Endodermal cell (in vitro differentiated cells): ENCODE data around the gene PRR4. TPM values are rescaled to one million over a fixed set of nuclear protein-coding genes. Genes with fewer than 3 reads are reported as not detected.
A peak's percentile ranks its signal among the peaks of the same experiment; 100 is the strongest.

Source experiments
- DNase-seq: peaks from one replicate; pipeline ENCODE4 v3.0.0-alpha.2; 2017
- H3K27ac ChIP-seq: 2 replicates; pipeline ENCODE4 v1.5.1; 2013; ENCODE audit warnings: mild to moderate bottlenecking, low read depth, low read length, moderate library complexity
- H3K27me3 ChIP-seq: 2 replicates; pipeline ENCODE4 v1.6.1; 2013; ENCODE audit warnings: mild to moderate bottlenecking, low read length, moderate library complexity; ENCODE audit not compliant: insufficient read depth, control insufficient read depth, poor library complexity, severe bottlenecking
- H3K36me3 ChIP-seq: 2 replicates; pipeline ENCODE4 v1.7.0; 2013; ENCODE audit warnings: mild to moderate bottlenecking, low read length, moderate library complexity; ENCODE audit not compliant: control insufficient read depth, insufficient read depth
- H3K4me1 ChIP-seq: one replicate; pipeline ENCODE4 v1.7.0; 2013; ENCODE audit warnings: low read length; ENCODE audit not compliant: control insufficient read depth, insufficient read depth
- H3K4me3 ChIP-seq: 2 replicates; pipeline ENCODE4 v1.5.1; 2013; ENCODE audit warnings: mild to moderate bottlenecking, low read length, moderate library complexity
- H3K9ac ChIP-seq: 2 replicates; pipeline ENCODE4 v1.6.1; 2013; ENCODE audit warnings: mild to moderate bottlenecking, low read length, moderate library complexity; ENCODE audit not compliant: poor library complexity, severe bottlenecking; ENCODE audit errors: extremely low read depth
- H3K9me3 ChIP-seq: 2 replicates; pipeline ENCODE4 v1.6.1; 2013; ENCODE audit warnings: mild to moderate bottlenecking, low read length, moderate library complexity; ENCODE audit not compliant: control insufficient read depth
- H3K27ac Mint-ChIP-seq: 2 replicates; pipeline ENCODE4 v1.8.0; 2020; ENCODE audit warnings: mixed read lengths
- H3K27me3 Mint-ChIP-seq: 2 replicates; pipeline ENCODE4 v1.8.0; 2021; ENCODE audit warnings: mild to moderate bottlenecking, mixed read lengths; ENCODE audit not compliant: insufficient read depth
- H3K36me3 Mint-ChIP-seq: 2 replicates; pipeline ENCODE4 v1.8.0; 2020; ENCODE audit warnings: low read depth, mixed read lengths
- H3K4me1 Mint-ChIP-seq: 2 replicates; pipeline ENCODE4 v1.8.0; 2020; ENCODE audit warnings: mixed read lengths
- H3K4me3 Mint-ChIP-seq: 2 replicates; pipeline ENCODE4 v1.8.0; 2020; ENCODE audit warnings: mild to moderate bottlenecking, moderate library complexity, mixed read lengths
- H3K9me3 Mint-ChIP-seq: 2 replicates; pipeline ENCODE4 v1.8.0; 2020; ENCODE audit warnings: mild to moderate bottlenecking, mixed read lengths
- CTCF ChIP-seq: fragments of 200-600 bp; sonication (generic); conservative IDR thresholded peaks from 2 replicates; pipeline ENCODE4 v1.5.0; 2021; ENCODE audit warnings: antibody characterized with exemption, mild to moderate bottlenecking
- WGBS, 2 experiments: methylation state at CpG; one replicate each; pipeline versions ENCODE4 v1.1.5 to v1.1.7; 2013; ENCODE audit warnings: missing lambda C conversion rate in 2 of 2, mixed read lengths in 1 of 2; ENCODE audit not compliant: insufficient coverage in 1 of 2, insufficient read length in 1 of 2; 5-methylcytosine and 5-hydroxymethylcytosine counted together
- total RNA-seq, 2 donors: library from RNA; stranded (reverse); fragmentation: NEBNext Ultra II Directional in 1 of 2; extraction: Animal tissue kit (Norgen Biotek cat#: 25700) in 1 of 2; gene quantifications; 2 replicates in 1 of 2; 3 replicates in 1 of 2; pipeline ENCODE4 v1.2.1, GENCODE V29; 2021

The PRR4 gene
- total RNA-seq, 2 donors from 2014 or later: 3.8 to 7.9 TPM

DNA sequence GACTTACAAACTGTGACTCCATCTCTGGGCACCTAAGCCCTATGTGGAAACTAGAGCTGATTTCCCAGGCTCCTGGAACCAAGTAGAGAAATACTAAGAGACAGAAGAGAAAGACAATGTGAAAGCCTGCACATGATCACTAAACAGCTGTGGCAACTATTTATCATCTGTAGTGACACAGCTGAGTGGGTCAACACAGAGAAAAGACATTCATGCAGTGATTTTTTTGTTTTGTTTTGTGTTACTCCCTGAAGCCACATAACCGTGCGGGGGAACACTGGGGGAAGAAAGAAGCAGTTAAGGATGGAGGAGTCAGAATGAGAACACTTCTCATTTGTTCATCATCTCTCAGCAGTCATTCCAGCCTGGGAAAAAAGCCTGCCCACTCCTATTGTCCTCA, 1.5 kb downstream of the PRR4 start:
- no peak overlapping the region for H3K9ac ChIP-seq
- Mint-ChIP-seq H3K4me3 (no peak overlapping the region), H3K36me3 (peaks cover 14% of the 10 kb centered on the region), H3K27ac (no peak overlapping the region), H3K9me3 (no peaks in the 10 kb centered on the region), H3K27me3 (no peaks in the 10 kb centered on the region), H3K4me1 (peaks cover 9% of the 10 kb centered on the region)
- H3K4me3 ChIP-seq: no peak overlapping the region
- no peak for TF ChIP-seq CTCF
- H3K9me3 ChIP-seq: no peaks in the 10 kb centered on the region
- no peaks in the 10 kb centered on the region for H3K36me3 ChIP-seq
- H3K4me1 ChIP-seq: peaks cover 8% of the 10 kb centered on the region
- no peak for DNase-seq
- 50% methylated on average over 2 of the region's 2 CpGs; no CpG with 5 or more reads in 1 of the 2 experiments for WGBS, 2 experiments
- H3K27ac ChIP-seq: peak overlapping the region; percentile 21
- no peaks in the 10 kb centered on the region for H3K27me3 ChIP-seq

DNA sequence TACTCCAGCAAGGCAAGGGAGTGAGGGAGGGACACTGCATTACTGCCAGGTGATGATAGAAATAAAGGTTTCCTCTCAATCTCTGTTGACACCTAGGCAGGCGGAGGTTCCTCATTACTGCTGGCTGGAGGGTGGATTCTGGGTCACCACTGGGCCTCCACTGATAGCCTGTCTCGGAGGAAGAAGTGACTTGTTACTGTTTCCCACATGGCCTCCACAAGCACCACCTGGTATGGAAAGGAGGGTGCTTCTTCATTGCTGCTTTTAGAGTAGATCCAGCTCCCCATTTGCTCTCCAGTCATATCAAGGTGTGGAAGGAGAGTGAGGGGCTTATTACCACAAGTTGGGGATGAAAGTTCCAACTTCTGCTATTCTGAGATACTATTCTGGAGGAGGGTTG, 6.4 kb downstream of the PRR4 start:
- peaks cover 3% of the 10 kb centered on the region for H3K9me3 ChIP-seq
- H3K27ac ChIP-seq: no peak overlapping the region
- H3K4me1 ChIP-seq: no peaks in the 10 kb centered on the region
- no peak overlapping the region for H3K4me3 ChIP-seq
- 88 to 100% methylated on average over 1 to 2 of the region's 2 CpGs for WGBS, 2 experiments
- no peaks in the 10 kb centered on the region for H3K36me3 ChIP-seq
- H3K4me1 Mint-ChIP-seq: peaks cover 2% of the 10 kb centered on the region
- no peak for DNase-seq
- H3K27me3 Mint-ChIP-seq: no peaks in the 10 kb centered on the region
- H3K4me3 Mint-ChIP-seq: no peak overlapping the region
- no peak overlapping the region for H3K9ac ChIP-seq
- no peaks in the 10 kb centered on the region for H3K9me3 Mint-ChIP-seq
- H3K27ac Mint-ChIP-seq: no peak overlapping the region
- H3K27me3 ChIP-seq: no peaks in the 10 kb centered on the region
- H3K36me3 Mint-ChIP-seq: peaks cover 27% of the 10 kb centered on the region
- TF ChIP-seq CTCF: no peak

DNA sequence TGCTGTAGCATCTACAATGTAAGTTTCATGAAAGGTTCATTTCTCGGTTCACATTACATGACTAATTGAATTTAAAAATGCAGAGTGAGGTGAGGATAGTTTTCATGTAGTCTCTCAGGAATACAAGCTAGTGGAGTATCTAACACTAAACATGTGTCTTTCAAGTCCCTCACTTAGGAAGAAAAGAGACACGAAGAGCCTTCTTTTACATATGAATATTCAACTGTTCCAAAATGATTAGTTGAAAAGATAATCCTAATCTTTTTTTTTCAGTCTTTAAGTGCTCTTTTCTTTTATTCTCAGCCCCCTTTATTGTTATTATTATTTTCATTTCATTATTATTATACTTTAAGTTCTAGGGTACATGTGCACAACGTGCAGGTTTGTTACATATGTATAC, 10.8 kb downstream of the PRR4 start:
- peaks cover 17% of the 10 kb centered on the region for H3K4me1 Mint-ChIP-seq
- no peaks in the 10 kb centered on the region for H3K36me3 ChIP-seq
- WGBS, 2 experiments: 92 to 100% methylated on average over 1 to 2 of the region's 3 CpGs
- no peak overlapping the region for H3K9ac ChIP-seq
- no peak for DNase-seq
- peaks cover 10% of the 10 kb centered on the region for H3K9me3 ChIP-seq
- H3K27me3 ChIP-seq: no peaks in the 10 kb centered on the region
- TF ChIP-seq CTCF: no peak
- H3K4me3 ChIP-seq: no peak overlapping the region
- H3K27me3 Mint-ChIP-seq: no peaks in the 10 kb centered on the region
- peaks cover 3% of the 10 kb centered on the region for H3K4me1 ChIP-seq
- H3K27ac ChIP-seq: no peak overlapping the region
- peaks cover 5% of the 10 kb centered on the region for H3K9me3 Mint-ChIP-seq
- H3K4me3 Mint-ChIP-seq: no peak overlapping the region
- H3K36me3 Mint-ChIP-seq: peaks cover 21% of the 10 kb centered on the region
- no peak overlapping the region for H3K27ac Mint-ChIP-seq
